KMS-11 (cell line): Measurements from ENCODE around the gene C9orf72.

Experiments
- H2AFZ ChIP-seq: fragments of 200-600 bp; sonication (generic); 2 replicates; pipeline ENCODE4 v1.6.1; 2016; ENCODE audit warnings: antibody characterized with exemption, mixed run types, low read depth
- H3K27ac ChIP-seq: fragments of 200-600 bp; sonication (generic); 2 replicates; pipeline ENCODE4 v1.6.1; 2016; ENCODE audit warnings: mild to moderate bottlenecking, mixed run types
- H3K27me3 ChIP-seq: fragments of 200-600 bp; sonication (generic); 2 replicates; pipeline ENCODE4 v1.6.1; 2017; ENCODE audit warnings: mild to moderate bottlenecking, low read depth, mixed run types, moderate library complexity; ENCODE audit not compliant: insufficient read depth
- H3K36me3 ChIP-seq: fragments of 200-600 bp; sonication (generic); 2 replicates; pipeline ENCODE4 v1.6.1; 2017; ENCODE audit warnings: mild to moderate bottlenecking, mixed run types; ENCODE audit not compliant: insufficient read depth
- H3K4me1 ChIP-seq: fragments of 200-600 bp; sonication (generic); 2 replicates; pipeline ENCODE4 v1.6.1; 2016; ENCODE audit warnings: mild to moderate bottlenecking, low read depth, mixed run types; ENCODE audit not compliant: poor library complexity, severe bottlenecking
- H3K4me2 ChIP-seq: fragments of 200-600 bp; sonication (generic); 2 replicates; pipeline ENCODE4 v1.7.0; 2016; ENCODE audit warnings: mild to moderate bottlenecking, mixed run types
- H3K4me3 ChIP-seq: fragments of 200-600 bp; sonication (generic); IDR thresholded peaks from 2 replicates; pipeline ENCODE4 v1.6.1; 2017; ENCODE audit warnings: low read depth, low read length, mixed read lengths; ENCODE audit not compliant: insufficient read depth
- H3K79me2 ChIP-seq: fragments of 200-600 bp; sonication (generic); 2 replicates; pipeline ENCODE4 v1.6.1; 2016; ENCODE audit warnings: low read depth, mixed run types; ENCODE audit not compliant: insufficient read depth
- H3K9ac ChIP-seq: fragments of 200-600 bp; sonication (generic); 2 replicates; pipeline ENCODE4 v1.6.1; 2016; ENCODE audit warnings: mild to moderate bottlenecking, mixed run types
- H4K20me1 ChIP-seq: fragments of 200-600 bp; sonication (generic); 2 replicates; pipeline ENCODE4 v1.6.1; 2016; ENCODE audit warnings: mild to moderate bottlenecking, mixed run types; ENCODE audit not compliant: insufficient read depth
- CTCF ChIP-seq: fragments of 200-600 bp; sonication (generic); conservative IDR thresholded peaks from 2 replicates; pipeline ENCODE4 v1.6.1; 2017; ENCODE audit warnings: low read depth, mild to moderate bottlenecking, antibody characterized with exemption, low read length, moderate library complexity, mixed read lengths

The C9orf72 gene

DNA sequence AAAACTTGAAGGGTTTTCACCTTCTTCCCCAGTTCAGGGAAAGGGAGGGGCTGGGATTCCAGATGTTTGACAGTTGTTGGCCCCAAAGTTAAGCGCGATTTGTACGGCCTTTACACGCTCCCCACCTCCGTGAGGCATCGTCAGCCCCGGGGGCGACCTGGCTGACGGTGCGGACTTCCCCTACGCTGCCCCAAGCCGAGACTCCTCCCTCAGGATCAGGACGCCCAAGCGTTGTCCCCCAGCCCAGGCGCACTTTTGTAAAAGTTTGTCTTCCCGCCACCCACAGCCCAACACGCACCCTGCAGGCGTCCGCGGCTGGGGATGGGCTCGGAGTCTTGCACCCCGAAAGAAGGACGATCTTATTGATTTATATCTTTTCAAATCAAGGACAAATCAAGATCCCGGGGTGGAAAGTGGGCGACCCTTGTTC is 44.4 kb downstream of the C9orf72 start:
- Histone ChIP-seq H2AFZ (peak overlapping the region; percentile 85), H4K20me1 (no peaks in the 10 kb centered on the region), H3K27me3 (peaks cover 2% of the 10 kb centered on the region; the same call in 1 of the 2 replicates), H3K4me1 (no peaks in the 10 kb centered on the region), H3K79me2 (no peaks in the 10 kb centered on the region), H3K4me2 (peak overlapping the region; percentile 82), H3K4me3 (no peak overlapping the region), H3K36me3 (no peaks in the 10 kb centered on the region), H3K9ac (no peak overlapping the region; the same call in 1 of the 2 replicates), H3K27ac (no peak overlapping the region)
- TF ChIP-seq CTCF: no peak

DNA sequence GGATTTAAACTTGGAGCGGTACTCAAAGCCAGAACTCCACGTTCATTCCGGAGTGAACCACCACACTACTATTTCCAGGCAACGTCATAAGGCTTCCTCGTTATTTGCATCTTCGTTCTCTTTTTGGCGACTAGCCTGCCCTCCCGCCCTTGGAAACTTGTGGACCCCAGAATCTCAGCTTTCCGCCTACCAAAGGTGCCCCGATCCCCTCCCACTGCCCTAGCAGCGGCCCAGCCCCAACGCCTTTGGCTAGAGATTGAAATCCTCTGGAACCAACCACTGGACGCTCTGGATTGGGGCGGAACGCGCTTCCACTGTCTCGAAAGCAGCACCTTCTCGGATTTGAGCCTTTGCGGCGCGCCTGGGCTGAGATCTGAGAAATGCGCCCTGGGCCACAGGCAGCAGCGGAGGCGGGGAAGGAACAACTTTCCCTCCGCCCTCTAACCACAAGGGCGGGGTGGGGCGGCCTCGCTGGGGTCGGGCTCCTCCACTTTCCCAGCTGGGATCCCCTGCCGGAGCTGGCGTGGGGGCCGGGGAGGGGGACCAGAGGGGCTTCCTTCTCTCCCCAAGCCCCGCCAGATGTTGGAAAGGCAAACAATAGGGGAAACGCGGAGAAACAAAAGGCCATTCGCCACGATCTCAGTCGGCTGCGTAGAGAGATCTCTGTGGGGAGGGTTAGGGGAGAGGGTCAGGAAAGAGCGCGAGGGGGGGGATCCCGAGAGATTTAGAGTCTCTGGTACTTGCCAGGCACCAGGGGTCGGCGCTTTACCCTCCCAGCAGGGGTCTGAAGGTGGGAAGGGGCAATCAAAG is 45.0 kb downstream of the C9orf72 start:
- no peaks in the 10 kb centered on the region for H3K36me3 ChIP-seq
- H3K27ac ChIP-seq: no peak overlapping the region
- no peaks in the 10 kb centered on the region for H3K4me1 ChIP-seq
- H4K20me1 ChIP-seq: no peaks in the 10 kb centered on the region
- no peak for TF ChIP-seq CTCF
- H3K79me2 ChIP-seq: no peaks in the 10 kb centered on the region
- peak overlapping the region; percentile 85 for H2AFZ ChIP-seq
- H3K27me3 ChIP-seq: peaks cover 2% of the 10 kb centered on the region; the same call in 1 of the 2 replicates
- H3K4me3 ChIP-seq: no peak overlapping the region
- peak overlapping the region; percentile 82 for H3K4me2 ChIP-seq
- H3K9ac ChIP-seq: no peak overlapping the region

- Histone ChIP-seq H3K9ac (no peak overlapping the region), H3K36me3 (no peaks in the 10 kb centered on the region), H2AFZ (no peak overlapping the region), H4K20me1 (no peaks in the 10 kb centered on the region), H3K79me2 (no peaks in the 10 kb centered on the region), H3K27ac (no peak overlapping the region), H3K4me3 (no peak overlapping the region), H3K4me1 (no peaks in the 10 kb centered on the region), H3K4me2 (no peak overlapping the region), H3K27me3 (peaks cover 2% of the 10 kb centered on the region; the same call in 1 of the 2 replicates)
- TF ChIP-seq CTCF: no peak
Measured at GRCh38 chr9:27527702-27528075, 45.6 kb downstream of the C9orf72 start.

- H3K9ac ChIP-seq: no peak within 1 kb of the TSS
- H3K4me1 ChIP-seq: no peaks in the 10 kb centered on the region
- no peak within 1 kb of the TSS for H2AFZ ChIP-seq
- H3K4me2 ChIP-seq: no peak within 1 kb of the TSS
- no peak for TF ChIP-seq CTCF
- no peak within 1 kb of the TSS for H3K4me3 ChIP-seq
- H3K27me3 ChIP-seq: peaks cover 2% of the 10 kb centered on the region; the same call in 1 of the 2 replicates
- H3K36me3 ChIP-seq: no peaks in the 10 kb centered on the region
- no peaks in the 10 kb centered on the region for H4K20me1 ChIP-seq
- H3K27ac ChIP-seq: no peak within 1 kb of the TSS
- no peaks in the 10 kb centered on the region for H3K79me2 ChIP-seq
Measured at GRCh38 chr9:27524236-27524635, 49.0 kb downstream of the C9orf72 start, which contains the start of gene IFNK. Gene IFNK, plus strand, starts transcription at chr9:27524290. Its CDS starts 47 bp downstream, at chr9:27524337.
